ENCODE measurements around the gene KDF1. TPM values are rescaled to one million over a fixed set of nuclear protein-coding genes. Genes with fewer than 3 reads are reported as not detected.

The KDF1 gene
- total and polyA plus RNA-seq, 2 of the 13 experiments (the other 11 are each of a cell fraction or from before 2014, with no cell fraction given), result 1.9 to 4.9 TPM

- TF ChIP-seq ZNF18 (CRISPR knock-in tag; IDR thresholded peaks at IDR 0.05; ENCODE audit: insufficient replicate concordance) (no peak), NR2C2 (CRISPR knock-in tag; IDR thresholded peaks at IDR 0.05; ENCODE audit: borderline replicate concordance) (peak; percentile 52; the same call in 1 of the 2 replicates), KDM4B (CRISPR knock-in tag; IDR thresholded peaks at IDR 0.05) (no peak), AGO2 (optimal IDR thresholded peaks at IDR 0.05; ENCODE audit: low read depth, low read length) (peak; percentile 57), ZNF878 (CRISPR knock-in tag; IDR thresholded peaks at IDR 0.05) (no peak), SNAPC5 (CRISPR knock-in tag; IDR thresholded peaks at IDR 0.05; ENCODE audit: borderline replicate concordance) (peak; percentile 82; the same call in 1 of the 2 replicates), NCOR1 (IDR thresholded peaks at IDR 0.05; ENCODE audit: borderline replicate concordance, low read length) (no peak; the same call in 1 of the 2 replicates), BATF2 (CRISPR knock-in tag; IDR thresholded peaks at IDR 0.05) (no peak), KAT2B (IDR thresholded peaks at IDR 0.05; ENCODE audit: borderline replicate concordance, low read depth, low read length) (no peak), SNAI1 (CRISPR knock-in tag; IDR thresholded peaks at IDR 0.05; ENCODE audit: borderline replicate concordance) (no peak), ZSCAN9 (CRISPR knock-in tag; IDR thresholded peaks at IDR 0.05; ENCODE audit: borderline replicate concordance) (peak; percentile 68; the same call in 1 of the 2 replicates), MXD4 (CRISPR knock-in tag; IDR thresholded peaks at IDR 0.05) (no peak), ZNF160 (CRISPR knock-in tag; IDR thresholded peaks at IDR 0.05) (no peak), NONO (IDR thresholded peaks at IDR 0.05) (no peak), NONO (CRISPR knock-in tag; conservative IDR thresholded peaks at IDR 0.05) (peak; percentile 76), ZFY (CRISPR knock-in tag; IDR thresholded peaks at IDR 0.05) (peak; percentile 89), ZBTB14 (CRISPR knock-in tag; IDR thresholded peaks at IDR 0.05) (no peak), PHF20 (CRISPR knock-in tag; IDR thresholded peaks at IDR 0.05) (peak; percentile 99), RCOR2 (CRISPR knock-in tag; IDR thresholded peaks at IDR 0.05) (peak; percentile 39; the same call in 1 of the 2 replicates), ZNF275 (CRISPR knock-in tag; IDR thresholded peaks at IDR 0.05; ENCODE audit: borderline replicate concordance) (no peak; the same call in 1 of the 2 replicates), THAP8 (CRISPR knock-in tag; IDR thresholded peaks at IDR 0.05; ENCODE audit: borderline replicate concordance) (no peak), JARID2 (CRISPR knock-in tag; IDR thresholded peaks at IDR 0.05; ENCODE audit: insufficient replicate concordance) (peak; percentile 54), THAP11 (CRISPR knock-in tag; IDR thresholded peaks at IDR 0.05) (peak; percentile 89), SPEN (CRISPR knock-in tag; IDR thresholded peaks at IDR 0.05; ENCODE audit: low read depth) (peak; percentile 93)
Measured at GRCh38 chr1:26900001-26900814, 60.1 kb downstream of the KDF1 start, which contains the start of gene GPATCH3 (continued).
